Testis (tissue), 3 donors: ENCODE measurements around the gene PSORS1C1. TPM values are rescaled to one million over a fixed set of nuclear protein-coding genes. Genes with fewer than 3 reads are reported as not detected.

ENCODE experiments used
- DNase-seq: peaks from one replicate; pipeline ENCODE4 v3.0.0-alpha.2; 2019
- H3K27ac ChIP-seq, 2 donors: fragments of 200-600 bp; sonication (generic); one replicate each; pipeline ENCODE4 v1.5.1; 2019
- H3K27me3 ChIP-seq: fragments of 200-600 bp; sonication (generic); one replicate; pipeline ENCODE4 v1.5.1; 2019
- H3K36me3 ChIP-seq: fragments of 200-600 bp; sonication (generic); one replicate; pipeline ENCODE4 v1.5.1; 2017; ENCODE audit warnings: low read depth; ENCODE audit errors: missing control alignments
- H3K4me1 ChIP-seq: fragments of 200-600 bp; sonication (generic); one replicate; pipeline ENCODE4 v1.5.1; 2019
- H3K4me3 ChIP-seq, 2 donors: fragments of 200-600 bp; sonication (generic); one replicate each; pipeline ENCODE4 v1.5.1; 2017 to 2019
- H3K9me3 ChIP-seq: fragments of 200-600 bp; sonication (generic); one replicate; pipeline ENCODE4 v1.5.1; 2017
- CTCF ChIP-seq, 3 experiments: fragments of 450-650 bp in 2 of 3; fragments of 200-600 bp in 1 of 3; sonication (generic) in 1 of 3; IDR thresholded peaks; one replicate each; pipeline ENCODE4 v1.5.1; 2016 to 2019; ENCODE audit warnings: antibody characterized with exemption in 3 of 3, mild to moderate bottlenecking in 2 of 3, moderate library complexity in 1 of 3
- POLR2A ChIP-seq: fragments of 450-650 bp; IDR thresholded peaks from one replicate; pipeline ENCODE4 v1.6.1; 2017; ENCODE audit warnings: antibody characterized with exemption, mild to moderate bottlenecking, moderate library complexity
- WGBS, 2 donors: methylation state at CpG; one replicate each; pipeline ENCODE4 v1.1.5; 2018; 5-methylcytosine and 5-hydroxymethylcytosine counted together
- intact Hi-C: fragments of 100-400 bp; cut with DNase I; formaldehyde crosslinking; loops from one replicate; pipeline ENCODE4 v1.15.1; 2023; ENCODE audit warnings: low total_unique reads
- polyA plus RNA-seq: library from polyadenylated mRNA; stranded (reverse); fragments of 350-450 nt; fragmentation: Illumina TruSeq; extraction: RNeasy Lipid Tissue Mini Kit (QIAGEN cat#74804); gene quantifications from one replicate; pipeline ENCODE4 v1.2.3, GENCODE V29; 2014; ENCODE audit warnings: low read depth, low replicate concordance; ENCODE audit not compliant: insufficient read depth
- total RNA-seq, 2 donors: library from RNA; depleted of rRNA; stranded (reverse); fragments of >200 nt; gene quantifications; one replicate each; pipeline ENCODE4 v1.2.3, GENCODE V29; 2016

Gene PSORS1C1
- total and polyA plus RNA-seq, 3 donors from 2014 or later, result 28.0 to 126 (median 32.7) TPM

GRCh38 chr6:31138982-31139381, 24.4 kb downstream of the PSORS1C1 start, which contains the start of gene PSORS1C2:
PSORS1C2 (minus strand) TSS chr6:31139066; CDS start chr6:31139026, 40 bp downstream.
- H3K27me3 ChIP-seq, result no peaks in the 10 kb centered on the region
- no peak for DNase-seq
- H3K4me3 ChIP-seq, result peak within 1 kb of the TSS in 1 of 2 donors; percentile 38
- H3K27ac ChIP-seq, result no peak within 1 kb of the TSS
- intact Hi-C loops, result loop anchor here (5.0 kb wide), 1 partner anchor 53 kb away; no protein-coding TSS in a partner anchor
- no peaks in the 10 kb centered on the region for H3K36me3 ChIP-seq
- no peak for TF ChIP-seq CTCF (IDR thresholded peaks at IDR 0.05)
- TF ChIP-seq POLR2A, result no peak
- H3K4me1 ChIP-seq, result no peaks in the 10 kb centered on the region
- 86 to 94% methylated on average over 4 of the region's 4 CpGs for WGBS, 2 donors
- H3K9me3 ChIP-seq, result no peaks in the 10 kb centered on the region

GRCh38 chr6:31139599-31139998, 25.0 kb downstream of the PSORS1C1 start:
- no peak overlapping the region for H3K27ac ChIP-seq
- intact Hi-C loops, result loop anchor here (5.0 kb wide), 1 partner anchor 53 kb away; no protein-coding TSS in a partner anchor
- no peak overlapping the region for H3K4me3 ChIP-seq
- TF ChIP-seq CTCF (IDR thresholded peaks at IDR 0.05) (no peak), POLR2A (no peak)
- 28 to 40% methylated on average over 4 of the region's 4 CpGs for WGBS, 2 donors
- no peaks in the 10 kb centered on the region for H3K27me3 ChIP-seq
- H3K36me3 ChIP-seq, result no peaks in the 10 kb centered on the region
- H3K9me3 ChIP-seq, result no peaks in the 10 kb centered on the region
- H3K4me1 ChIP-seq, result no peaks in the 10 kb centered on the region
- DNase-seq, result no peak

- H3K27me3 ChIP-seq, result no peaks in the 10 kb centered on the region
- TF ChIP-seq POLR2A (no peak), CTCF (IDR thresholded peaks at IDR 0.05) (no peak)
- WGBS, 2 donors, result 85 to 88% methylated on average over 10 to 15 of the region's 15 CpGs
These were observed 26.0 kb downstream of the PSORS1C1 start for GRCh38 chr6:31140643-31141042.

GRCh38 chr6:31142361-31142761, 27.8 kb downstream of the PSORS1C1 start:
- intact Hi-C loops, result loop anchor here (10.0 kb wide), 1 partner anchor 222 kb away; no protein-coding TSS in a partner anchor
- H3K36me3 ChIP-seq, result no peaks in the 10 kb centered on the region
- WGBS, 2 donors, result 69 to 71% methylated on average over 2 of the region's 2 CpGs
- H3K27ac ChIP-seq, result no peak overlapping the region
- H3K9me3 ChIP-seq, result no peaks in the 10 kb centered on the region
- H3K27me3 ChIP-seq, result no peaks in the 10 kb centered on the region
- no peak for TF ChIP-seq POLR2A
- TF ChIP-seq CTCF (IDR thresholded peaks at IDR 0.05), result no peak
- H3K4me3 ChIP-seq, result no peak overlapping the region
- H3K4me1 ChIP-seq, result no peaks in the 10 kb centered on the region
- no peak for DNase-seq

More at GRCh38 chr6:31140643-31141042, 26.0 kb downstream of the PSORS1C1 start:
- DNase-seq, result no peak
- H3K4me3 ChIP-seq, result no peak overlapping the region
- no peaks in the 10 kb centered on the region for H3K9me3 ChIP-seq
- no peaks in the 10 kb centered on the region for H3K4me1 ChIP-seq
- intact Hi-C loops, result loop anchor here (10.0 kb wide), 1 partner anchor 224 kb away; no protein-coding TSS in a partner anchor
- H3K36me3 ChIP-seq, result no peaks in the 10 kb centered on the region
- H3K27ac ChIP-seq, result no peak overlapping the region

- Histone ChIP-seq H3K4me1 (no peaks in the 10 kb centered on the region), H3K9me3 (no peaks in the 10 kb centered on the region), H3K27ac (peak overlapping the region in 1 of 2 donors; percentile 15), H3K4me3 (no peak overlapping the region), H3K36me3 (no peaks in the 10 kb centered on the region), H3K27me3 (no peaks in the 10 kb centered on the region)
- TF ChIP-seq POLR2A (no peak), CTCF (IDR thresholded peaks at IDR 0.05) (no peak)
- intact Hi-C loops, result loop anchor here (10.0 kb wide), 1 partner anchor 222 kb away; no protein-coding TSS in a partner anchor
- 47 to 66% methylated on average over 11 of the region's 11 CpGs for WGBS, 2 donors
- peak; percentile 46 for DNase-seq
These were observed 28.5 kb downstream of the PSORS1C1 start for GRCh38 chr6:31143148-31143547.
